Glutamatergic neuron (in vitro differentiated cells): ENCODE data around the gene CTNNBIP1. TPM values are rescaled to one million over a fixed set of nuclear protein-coding genes. Genes with fewer than 3 reads are reported as not detected.

Source experiments
- DNase-seq: peaks from one replicate; pipeline ENCODE4 v3.0.0; 2022
- H3K27ac Mint-ChIP-seq: one replicate; pipeline ENCODE4 v1.8.0; 2020; ENCODE audit warnings: mild to moderate bottlenecking, mixed read lengths, inconsistent platforms; ENCODE audit not compliant: unreplicated experiment
- H3K27me3 Mint-ChIP-seq: one replicate; pipeline ENCODE4 v1.8.0; 2020; ENCODE audit warnings: mild to moderate bottlenecking, moderate library complexity, mixed read lengths, inconsistent platforms; ENCODE audit not compliant: unreplicated experiment
- H3K36me3 Mint-ChIP-seq: one replicate; pipeline ENCODE4 v1.8.0; 2020; ENCODE audit warnings: mild to moderate bottlenecking, mixed read lengths, inconsistent platforms; ENCODE audit not compliant: unreplicated experiment
- H3K4me1 Mint-ChIP-seq: one replicate; pipeline ENCODE4 v1.8.0; 2020; ENCODE audit warnings: mild to moderate bottlenecking, low read depth, mixed read lengths, inconsistent platforms; ENCODE audit not compliant: unreplicated experiment
- H3K4me3 Mint-ChIP-seq: one replicate; pipeline ENCODE4 v1.8.0; 2020; ENCODE audit warnings: mild to moderate bottlenecking, mixed read lengths, inconsistent platforms; ENCODE audit not compliant: unreplicated experiment
- H3K9me3 Mint-ChIP-seq: one replicate; pipeline ENCODE4 v1.8.0; 2020; ENCODE audit warnings: mild to moderate bottlenecking, moderate library complexity, mixed read lengths, inconsistent platforms; ENCODE audit not compliant: unreplicated experiment
- total RNA-seq: library from RNA; stranded (reverse); fragmentation: NEBNext Ultra II Directional; extraction: Animal tissue kit (Norgen Biotek cat#: 25700); gene quantifications from one replicate; pipeline ENCODE4 v1.2.1, GENCODE V29; 2021; ENCODE audit not compliant: unreplicated experiment
- TF ChIP-seq, protein P1 (sequence below): fragments of 200-600 bp; sonication (generic); IDR thresholded peaks from one replicate; pipeline ENCODE4 v1.5.0; 2021; ENCODE audit not compliant: partially characterized antibody, unreplicated experiment

CTNNBIP1 gene
- total RNA-seq, 1 donor from 2014 or later = 50.7 TPM

DNA sequence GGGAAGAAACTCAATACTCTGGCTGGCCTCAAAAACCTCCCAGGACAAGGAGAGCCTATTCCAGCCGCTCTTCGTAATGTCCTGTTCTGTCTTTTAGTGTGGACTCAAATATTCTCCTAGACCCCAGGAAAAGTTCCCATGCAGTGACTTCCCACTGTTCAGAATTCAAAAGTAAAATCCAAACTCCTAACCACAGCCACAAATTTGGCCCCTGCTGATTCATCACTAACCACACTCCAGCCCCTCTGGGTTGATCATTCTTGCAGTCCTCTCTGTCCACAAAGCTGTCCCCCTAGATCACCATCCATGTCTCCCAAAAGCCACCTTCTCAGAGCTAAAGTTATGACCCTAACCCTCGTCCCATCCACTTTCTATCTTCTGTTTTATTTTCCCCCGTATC is 5.1 kb downstream of the CTNNBIP1 start:
- Mint-ChIP-seq H3K9me3 (peaks cover 3% of the 10 kb centered on the region), H3K36me3 (no peaks in the 10 kb centered on the region), H3K27ac (no peak overlapping the region), H3K4me3 (no peak overlapping the region), H3K4me1 (peaks cover 7% of the 10 kb centered on the region), H3K27me3 (peaks cover 7% of the 10 kb centered on the region)
- TF ChIP-seq, protein P1, sequence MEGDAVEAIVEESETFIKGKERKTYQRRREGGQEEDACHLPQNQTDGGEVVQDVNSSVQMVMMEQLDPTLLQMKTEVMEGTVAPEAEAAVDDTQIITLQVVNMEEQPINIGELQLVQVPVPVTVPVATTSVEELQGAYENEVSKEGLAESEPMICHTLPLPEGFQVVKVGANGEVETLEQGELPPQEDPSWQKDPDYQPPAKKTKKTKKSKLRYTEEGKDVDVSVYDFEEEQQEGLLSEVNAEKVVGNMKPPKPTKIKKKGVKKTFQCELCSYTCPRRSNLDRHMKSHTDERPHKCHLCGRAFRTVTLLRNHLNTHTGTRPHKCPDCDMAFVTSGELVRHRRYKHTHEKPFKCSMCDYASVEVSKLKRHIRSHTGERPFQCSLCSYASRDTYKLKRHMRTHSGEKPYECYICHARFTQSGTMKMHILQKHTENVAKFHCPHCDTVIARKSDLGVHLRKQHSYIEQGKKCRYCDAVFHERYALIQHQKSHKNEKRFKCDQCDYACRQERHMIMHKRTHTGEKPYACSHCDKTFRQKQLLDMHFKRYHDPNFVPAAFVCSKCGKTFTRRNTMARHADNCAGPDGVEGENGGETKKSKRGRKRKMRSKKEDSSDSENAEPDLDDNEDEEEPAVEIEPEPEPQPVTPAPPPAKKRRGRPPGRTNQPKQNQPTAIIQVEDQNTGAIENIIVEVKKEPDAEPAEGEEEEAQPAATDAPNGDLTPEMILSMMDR = no peak
- no peak for DNase-seq

DNA sequence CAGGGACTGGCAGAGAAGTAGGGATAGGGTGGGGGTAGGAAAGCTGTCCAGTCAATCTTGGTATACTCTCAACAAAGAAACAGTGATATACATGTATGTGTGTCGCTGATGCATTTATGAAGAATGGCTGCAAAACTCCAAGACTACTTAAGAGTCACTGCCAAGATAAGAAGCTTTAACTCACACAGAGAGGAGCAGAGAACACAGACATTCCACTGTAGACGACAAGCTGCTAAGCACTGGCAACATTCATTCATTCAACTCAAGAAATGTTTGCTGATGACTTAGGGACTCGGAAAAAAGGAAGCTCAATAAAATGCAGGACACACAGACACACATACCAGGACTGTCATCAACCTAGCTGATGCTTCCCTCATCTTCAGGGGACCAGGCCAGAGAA is 5.5 kb downstream of the CTNNBIP1 start:
- Mint-ChIP-seq H3K4me1 (peaks cover 7% of the 10 kb centered on the region), H3K4me3 (no peak overlapping the region), H3K9me3 (peaks cover 3% of the 10 kb centered on the region), H3K27ac (no peak overlapping the region), H3K27me3 (peaks cover 7% of the 10 kb centered on the region), H3K36me3 (no peaks in the 10 kb centered on the region)
- no peak for DNase-seq
- TF ChIP-seq, protein P1 = no peak

DNA sequence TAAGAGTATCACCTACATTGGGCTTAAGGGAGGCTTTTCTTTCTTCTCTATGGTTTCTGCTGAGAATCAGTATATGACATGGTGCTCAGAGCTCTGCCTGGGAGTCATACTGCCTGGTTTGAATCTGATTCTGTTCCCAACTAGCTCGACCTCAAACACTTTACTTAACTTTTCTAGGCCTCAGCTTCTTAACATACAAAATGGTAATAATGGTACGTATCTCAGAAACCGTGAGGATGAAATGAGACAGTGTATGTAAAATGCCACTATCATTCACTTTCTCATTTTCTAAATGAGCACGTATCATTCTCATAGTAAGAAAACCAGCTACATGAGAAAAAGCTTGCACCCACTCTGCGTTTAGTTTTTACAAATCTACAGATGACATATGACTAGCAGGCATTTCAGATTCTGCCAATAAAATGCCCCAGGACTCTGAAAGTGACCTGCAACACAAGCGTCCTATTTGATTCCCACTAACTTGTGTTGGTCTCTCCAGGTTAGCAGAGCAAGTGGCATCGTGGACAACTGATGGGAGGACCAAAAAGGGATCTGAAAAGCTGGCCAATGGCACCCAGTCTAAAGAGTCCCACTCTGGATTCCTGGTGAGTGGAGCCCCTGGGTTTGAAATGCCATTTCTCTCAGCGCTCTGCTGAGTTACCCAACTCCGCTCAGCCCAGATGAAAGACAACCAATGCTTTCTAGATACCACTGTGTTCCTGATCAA is 6.1 kb downstream of the CTNNBIP1 start:
- DNase-seq = no peak
- peaks cover 6% of the 10 kb centered on the region for H3K27me3 Mint-ChIP-seq
- H3K9me3 Mint-ChIP-seq = no peaks in the 10 kb centered on the region
- H3K27ac Mint-ChIP-seq = no peak overlapping the region
- H3K36me3 Mint-ChIP-seq = no peaks in the 10 kb centered on the region
- H3K4me3 Mint-ChIP-seq = no peak overlapping the region
- TF ChIP-seq, protein P1 = no peak
- H3K4me1 Mint-ChIP-seq = peaks cover 5% of the 10 kb centered on the region

DNA sequence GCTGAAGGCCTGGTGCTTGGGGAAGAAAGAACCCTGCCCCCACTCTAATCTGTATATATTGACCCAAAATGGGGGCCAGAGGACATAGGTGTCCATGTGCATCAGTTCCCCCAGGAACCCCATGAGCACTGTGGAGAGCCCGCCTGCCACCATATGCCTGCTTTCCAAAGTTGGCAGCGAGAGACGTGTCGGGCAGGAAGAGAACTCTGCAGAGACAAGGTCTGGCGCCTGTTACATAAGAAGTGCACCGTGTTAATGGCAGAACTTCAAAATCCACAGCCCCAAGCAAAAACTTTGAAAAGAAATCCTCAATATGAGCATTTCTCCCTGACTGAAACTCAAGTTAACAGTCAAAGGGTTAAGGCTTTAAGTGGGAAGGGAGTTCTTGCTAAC is 8.0 kb downstream of the CTNNBIP1 start:
- H3K27ac Mint-ChIP-seq = no peak overlapping the region
- no peaks in the 10 kb centered on the region for H3K9me3 Mint-ChIP-seq
- DNase-seq = no peak
- no peaks in the 10 kb centered on the region for H3K27me3 Mint-ChIP-seq
- no peak overlapping the region for H3K4me3 Mint-ChIP-seq
- no peaks in the 10 kb centered on the region for H3K36me3 Mint-ChIP-seq
- H3K4me1 Mint-ChIP-seq = no peaks in the 10 kb centered on the region
- TF ChIP-seq, protein P1 = no peak
